SK-N-SH (cell line): Measurements from ENCODE around the gene DIO3.

Experiments used
- ELF1 ChIP-seq: IDR thresholded peaks from 2 replicates; pipeline ENCODE4 v1.4.0; 2012
- EP300 ChIP-seq, 2 experiments: IDR thresholded peaks; 2 replicates each; pipeline versions ENCODE4 v1.4.0 to v1.6.1; 2012; ENCODE audit warnings: borderline replicate concordance in 1 of 2, low read depth in 1 of 2, low read length in 1 of 2
- MXI1 ChIP-seq: IDR thresholded peaks from 2 replicates; pipeline ENCODE4 v1.6.1; 2012; ENCODE audit warnings: mild to moderate bottlenecking, low read depth, low read length, improper control_type of control experiment
- POLR2AphosphoS5 ChIP-seq: IDR thresholded peaks from 2 replicates; pipeline ENCODE4 v1.6.1; 2012; ENCODE audit warnings: low read depth, low read length
- RAD21 ChIP-seq: IDR thresholded peaks from 2 replicates; pipeline ENCODE4 v1.6.1; 2012; ENCODE audit warnings: mild to moderate bottlenecking, low read length
- RFX5 ChIP-seq: IDR thresholded peaks from 2 replicates; pipeline ENCODE4 v1.6.1; 2012; ENCODE audit warnings: mild to moderate bottlenecking, improper control_type of control experiment, low read length
- SMC3 ChIP-seq: IDR thresholded peaks from 2 replicates; pipeline ENCODE4 v1.6.1; 2012; ENCODE audit warnings: low read depth, low read length, improper control_type of control experiment
- TAF1 ChIP-seq: IDR thresholded peaks from 2 replicates; pipeline ENCODE4 v1.6.1; 2012; ENCODE audit warnings: low read depth, mild to moderate bottlenecking, low read length, moderate library complexity, borderline replicate concordance
- TF ChIP-seq, protein P1 (sequence below): fragments of 200-600 bp; sonication (generic); IDR thresholded peaks from 2 replicates; pipeline ENCODE4 v1.6.1; 2017; ENCODE audit warnings: antibody characterized with exemption, mild to moderate bottlenecking, moderate library complexity
- TF ChIP-seq, protein P2 (sequence below): IDR thresholded peaks from 2 replicates; pipeline ENCODE4 v1.4.0; 2012; ENCODE audit warnings: low read depth, borderline replicate concordance
- TF ChIP-seq, protein P3 (sequence below): IDR thresholded peaks from 2 replicates; pipeline ENCODE4 v1.4.0; 2012; ENCODE audit warnings: low read depth
- TF ChIP-seq, protein P4 (sequence below): IDR thresholded peaks from 2 replicates; pipeline ENCODE4 v1.6.1; 2012; ENCODE audit warnings: mild to moderate bottlenecking, low read depth, low read length, moderate library complexity

DNA sequence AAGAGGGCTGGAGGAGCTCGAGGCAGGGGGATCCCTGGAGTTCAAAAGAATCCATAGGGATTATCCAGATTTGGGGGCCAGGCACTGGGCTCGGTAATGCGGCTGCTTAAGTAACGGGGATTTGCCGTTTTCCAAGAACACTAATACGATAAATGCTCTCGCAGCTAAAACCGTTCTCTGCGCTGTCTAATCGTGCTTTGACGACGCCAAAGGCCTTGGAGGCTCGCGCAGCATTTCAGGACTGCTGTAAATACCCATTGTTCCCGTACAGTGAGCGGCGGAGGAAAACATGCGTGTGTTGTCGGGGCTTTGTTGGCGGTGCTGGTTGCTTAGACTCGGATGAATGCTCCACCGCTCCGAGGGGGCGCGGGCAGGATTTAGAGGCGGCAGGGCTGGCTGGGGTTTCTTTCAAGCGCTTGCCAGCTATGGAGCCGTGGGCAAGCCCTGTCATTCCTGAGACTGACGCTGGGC lies 26.2 kb downstream of the DIO3 start:
- TF ChIP-seq RFX5 (no peak), MXI1 (no peak), TAF1 (no peak), EP300 (IDR thresholded peaks at IDR 0.05; ENCODE audit: borderline replicate concordance in 1 of 2, low read depth in 1 of 2, low read length in 1 of 2) (no peak), POLR2AphosphoS5 (no peak), RAD21 (no peak), ELF1 (no peak), SMC3 (no peak)
- TF ChIP-seq, protein P1, sequence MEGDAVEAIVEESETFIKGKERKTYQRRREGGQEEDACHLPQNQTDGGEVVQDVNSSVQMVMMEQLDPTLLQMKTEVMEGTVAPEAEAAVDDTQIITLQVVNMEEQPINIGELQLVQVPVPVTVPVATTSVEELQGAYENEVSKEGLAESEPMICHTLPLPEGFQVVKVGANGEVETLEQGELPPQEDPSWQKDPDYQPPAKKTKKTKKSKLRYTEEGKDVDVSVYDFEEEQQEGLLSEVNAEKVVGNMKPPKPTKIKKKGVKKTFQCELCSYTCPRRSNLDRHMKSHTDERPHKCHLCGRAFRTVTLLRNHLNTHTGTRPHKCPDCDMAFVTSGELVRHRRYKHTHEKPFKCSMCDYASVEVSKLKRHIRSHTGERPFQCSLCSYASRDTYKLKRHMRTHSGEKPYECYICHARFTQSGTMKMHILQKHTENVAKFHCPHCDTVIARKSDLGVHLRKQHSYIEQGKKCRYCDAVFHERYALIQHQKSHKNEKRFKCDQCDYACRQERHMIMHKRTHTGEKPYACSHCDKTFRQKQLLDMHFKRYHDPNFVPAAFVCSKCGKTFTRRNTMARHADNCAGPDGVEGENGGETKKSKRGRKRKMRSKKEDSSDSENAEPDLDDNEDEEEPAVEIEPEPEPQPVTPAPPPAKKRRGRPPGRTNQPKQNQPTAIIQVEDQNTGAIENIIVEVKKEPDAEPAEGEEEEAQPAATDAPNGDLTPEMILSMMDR = no peak
- TF ChIP-seq, protein P2, sequence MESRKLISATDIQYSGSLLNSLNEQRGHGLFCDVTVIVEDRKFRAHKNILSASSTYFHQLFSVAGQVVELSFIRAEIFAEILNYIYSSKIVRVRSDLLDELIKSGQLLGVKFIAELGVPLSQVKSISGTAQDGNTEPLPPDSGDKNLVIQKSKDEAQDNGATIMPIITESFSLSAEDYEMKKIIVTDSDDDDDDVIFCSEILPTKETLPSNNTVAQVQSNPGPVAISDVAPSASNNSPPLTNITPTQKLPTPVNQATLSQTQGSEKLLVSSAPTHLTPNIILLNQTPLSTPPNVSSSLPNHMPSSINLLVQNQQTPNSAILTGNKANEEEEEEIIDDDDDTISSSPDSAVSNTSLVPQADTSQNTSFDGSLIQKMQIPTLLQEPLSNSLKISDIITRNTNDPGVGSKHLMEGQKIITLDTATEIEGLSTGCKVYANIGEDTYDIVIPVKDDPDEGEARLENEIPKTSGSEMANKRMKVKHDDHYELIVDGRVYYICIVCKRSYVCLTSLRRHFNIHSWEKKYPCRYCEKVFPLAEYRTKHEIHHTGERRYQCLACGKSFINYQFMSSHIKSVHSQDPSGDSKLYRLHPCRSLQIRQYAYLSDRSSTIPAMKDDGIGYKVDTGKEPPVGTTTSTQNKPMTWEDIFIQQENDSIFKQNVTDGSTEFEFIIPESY = no peak
- TF ChIP-seq, protein P3, sequence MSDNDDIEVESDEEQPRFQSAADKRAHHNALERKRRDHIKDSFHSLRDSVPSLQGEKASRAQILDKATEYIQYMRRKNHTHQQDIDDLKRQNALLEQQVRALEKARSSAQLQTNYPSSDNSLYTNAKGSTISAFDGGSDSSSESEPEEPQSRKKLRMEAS = no peak
- TF ChIP-seq, protein P4, sequence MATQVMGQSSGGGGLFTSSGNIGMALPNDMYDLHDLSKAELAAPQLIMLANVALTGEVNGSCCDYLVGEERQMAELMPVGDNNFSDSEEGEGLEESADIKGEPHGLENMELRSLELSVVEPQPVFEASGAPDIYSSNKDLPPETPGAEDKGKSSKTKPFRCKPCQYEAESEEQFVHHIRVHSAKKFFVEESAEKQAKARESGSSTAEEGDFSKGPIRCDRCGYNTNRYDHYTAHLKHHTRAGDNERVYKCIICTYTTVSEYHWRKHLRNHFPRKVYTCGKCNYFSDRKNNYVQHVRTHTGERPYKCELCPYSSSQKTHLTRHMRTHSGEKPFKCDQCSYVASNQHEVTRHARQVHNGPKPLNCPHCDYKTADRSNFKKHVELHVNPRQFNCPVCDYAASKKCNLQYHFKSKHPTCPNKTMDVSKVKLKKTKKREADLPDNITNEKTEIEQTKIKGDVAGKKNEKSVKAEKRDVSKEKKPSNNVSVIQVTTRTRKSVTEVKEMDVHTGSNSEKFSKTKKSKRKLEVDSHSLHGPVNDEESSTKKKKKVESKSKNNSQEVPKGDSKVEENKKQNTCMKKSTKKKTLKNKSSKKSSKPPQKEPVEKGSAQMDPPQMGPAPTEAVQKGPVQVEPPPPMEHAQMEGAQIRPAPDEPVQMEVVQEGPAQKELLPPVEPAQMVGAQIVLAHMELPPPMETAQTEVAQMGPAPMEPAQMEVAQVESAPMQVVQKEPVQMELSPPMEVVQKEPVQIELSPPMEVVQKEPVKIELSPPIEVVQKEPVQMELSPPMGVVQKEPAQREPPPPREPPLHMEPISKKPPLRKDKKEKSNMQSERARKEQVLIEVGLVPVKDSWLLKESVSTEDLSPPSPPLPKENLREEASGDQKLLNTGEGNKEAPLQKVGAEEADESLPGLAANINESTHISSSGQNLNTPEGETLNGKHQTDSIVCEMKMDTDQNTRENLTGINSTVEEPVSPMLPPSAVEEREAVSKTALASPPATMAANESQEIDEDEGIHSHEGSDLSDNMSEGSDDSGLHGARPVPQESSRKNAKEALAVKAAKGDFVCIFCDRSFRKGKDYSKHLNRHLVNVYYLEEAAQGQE = no peak
